ENCODE results near the gene TDRD10.
A peak's percentile ranks its signal among the peaks of the same experiment; 100 is the strongest.

DNA sequence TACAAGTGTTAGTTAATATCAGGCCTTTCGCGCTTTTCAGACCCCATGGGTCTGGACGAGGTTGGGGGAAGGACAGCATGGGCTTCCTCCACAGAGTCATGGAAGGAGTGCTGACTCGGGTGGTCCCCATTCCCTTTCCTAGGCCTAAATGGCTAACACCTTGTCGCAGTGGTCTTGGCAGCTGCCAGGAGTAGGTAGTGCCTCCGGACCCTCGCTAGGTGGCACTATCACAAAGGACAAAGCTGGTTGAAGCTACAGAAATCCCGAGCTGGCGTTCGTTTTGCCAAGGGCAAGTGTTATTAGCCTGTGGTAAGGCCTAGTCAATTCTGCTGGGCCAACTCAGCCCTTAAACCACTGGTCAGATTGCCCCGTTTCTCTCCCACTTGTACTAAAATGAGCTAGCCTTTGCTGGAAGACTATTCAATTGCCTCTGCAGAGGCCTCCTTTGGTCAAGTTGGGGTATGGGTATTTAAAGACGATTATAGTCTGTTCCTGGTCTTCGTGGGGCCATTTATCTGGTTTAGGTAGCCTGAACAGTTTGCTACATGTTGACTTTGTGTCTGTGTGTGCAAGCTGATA lies 57.5 kb downstream of the TDRD10 start:
- TF ChIP-seq, protein P1, sequence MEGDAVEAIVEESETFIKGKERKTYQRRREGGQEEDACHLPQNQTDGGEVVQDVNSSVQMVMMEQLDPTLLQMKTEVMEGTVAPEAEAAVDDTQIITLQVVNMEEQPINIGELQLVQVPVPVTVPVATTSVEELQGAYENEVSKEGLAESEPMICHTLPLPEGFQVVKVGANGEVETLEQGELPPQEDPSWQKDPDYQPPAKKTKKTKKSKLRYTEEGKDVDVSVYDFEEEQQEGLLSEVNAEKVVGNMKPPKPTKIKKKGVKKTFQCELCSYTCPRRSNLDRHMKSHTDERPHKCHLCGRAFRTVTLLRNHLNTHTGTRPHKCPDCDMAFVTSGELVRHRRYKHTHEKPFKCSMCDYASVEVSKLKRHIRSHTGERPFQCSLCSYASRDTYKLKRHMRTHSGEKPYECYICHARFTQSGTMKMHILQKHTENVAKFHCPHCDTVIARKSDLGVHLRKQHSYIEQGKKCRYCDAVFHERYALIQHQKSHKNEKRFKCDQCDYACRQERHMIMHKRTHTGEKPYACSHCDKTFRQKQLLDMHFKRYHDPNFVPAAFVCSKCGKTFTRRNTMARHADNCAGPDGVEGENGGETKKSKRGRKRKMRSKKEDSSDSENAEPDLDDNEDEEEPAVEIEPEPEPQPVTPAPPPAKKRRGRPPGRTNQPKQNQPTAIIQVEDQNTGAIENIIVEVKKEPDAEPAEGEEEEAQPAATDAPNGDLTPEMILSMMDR (IDR thresholded peaks at IDR 0.05 in 8 of 11, conservative IDR thresholded peaks at IDR 0.05 in 3 of 11) = peak; percentile 94 to 98 (median 97)
- no peak for TF ChIP-seq POLR2A (IDR thresholded peaks at IDR 0.05)

Measured in spleen (tissue), 7 donors.